ENCODE data around the gene AIPL1. TPM values are rescaled to one million over a fixed set of nuclear protein-coding genes. Genes with fewer than 3 reads are reported as not detected.

The AIPL1 gene
- total and polyA plus RNA-seq, 2 of the 4 experiments (the other 2 are of a cell fraction): not detected

GRCh38 chr17:6478486-6478885 is 43.6 kb upstream of the AIPL1 start:
- no TSS peak for BruUV-seq (replicated peaks)
- no peak overlapping the region for H2AK5ac ChIP-seq (ENCODE audit: low read depth, low read length)
- intact Hi-C loops (cut with micrococcal nuclease): no loop called here
- H3K18ac ChIP-seq (ENCODE audit: low read depth, low read length): no peak overlapping the region
- H3K23ac ChIP-seq (ENCODE audit: low read depth, low read length): no peak overlapping the region
- DNase-seq: no peak
- no peak overlapping the region for H3K4me2 ChIP-seq (ENCODE audit: low read depth, low read length)
- no peak overlapping the region for H3K4ac ChIP-seq (ENCODE audit: low read depth, low read length)
- H2AFZ ChIP-seq (replicated peaks; ENCODE audit: low read length, poor library complexity): no peak overlapping the region
- peak overlapping the region; percentile 18 for H2AK9ac ChIP-seq (replicated peaks; ENCODE audit: low read depth, low read length, poor library complexity)
- ChIA-PET POLR2A (ENCODE audit: unreplicated experiment) (no interaction called here), CTCF (no interaction called here)
- H3K9me1 ChIP-seq (ENCODE audit: insufficient read depth, low read length): no peaks in the 10 kb centered on the region
- H3K4me3 ChIP-seq (ENCODE audit: insufficient read depth, low read depth, low read length): no peak overlapping the region
- H2BK120ac ChIP-seq (ENCODE audit: low read depth, low read length): no peak overlapping the region
- H3K79me1 ChIP-seq (ENCODE audit: low read depth in 1 of 2, low read length in 2 of 2): no peaks in the 10 kb centered on the region
- no peaks in the 10 kb centered on the region for H3K36me3 ChIP-seq (ENCODE audit: control insufficient read depth, insufficient read depth, low read length)
- H2BK15ac ChIP-seq (ENCODE audit: low read depth, low read length): no peak overlapping the region
- H4K5ac ChIP-seq (ENCODE audit: low read depth, low read length): no peak overlapping the region
- peaks cover 12% of the 10 kb centered on the region for H3K27me3 ChIP-seq (ENCODE audit: control insufficient read depth, insufficient read depth, low read length)
- H2BK20ac ChIP-seq (ENCODE audit: low read depth, low read length): no peak overlapping the region
- no peak overlapping the region for H4K8ac ChIP-seq (ENCODE audit: low read depth in 2 of 2, low read length in 2 of 2)
- H3K14ac ChIP-seq (replicated peaks; ENCODE audit: low read depth, low read length): no peak overlapping the region
- 87% methylated on average over 3 of the region's 11 CpGs; no CpG with 5 or more reads in 1 of the 2 experiments for WGBS, 2 experiments (ENCODE audit: extremely low coverage in 2 of 2, insufficient read length in 1 of 2)
- H4K91ac ChIP-seq (ENCODE audit: insufficient read depth, low read depth, low read length): no peak overlapping the region
- H2BK5ac ChIP-seq (ENCODE audit: low read depth, low read length, poor library complexity, severe bottlenecking): no peak overlapping the region
- no peak for TF ChIP-seq RCOR1 (IDR thresholded peaks at IDR 0.05; ENCODE audit: insufficient replicate concordance, low read length)
- TF ChIP-seq, protein P1, sequence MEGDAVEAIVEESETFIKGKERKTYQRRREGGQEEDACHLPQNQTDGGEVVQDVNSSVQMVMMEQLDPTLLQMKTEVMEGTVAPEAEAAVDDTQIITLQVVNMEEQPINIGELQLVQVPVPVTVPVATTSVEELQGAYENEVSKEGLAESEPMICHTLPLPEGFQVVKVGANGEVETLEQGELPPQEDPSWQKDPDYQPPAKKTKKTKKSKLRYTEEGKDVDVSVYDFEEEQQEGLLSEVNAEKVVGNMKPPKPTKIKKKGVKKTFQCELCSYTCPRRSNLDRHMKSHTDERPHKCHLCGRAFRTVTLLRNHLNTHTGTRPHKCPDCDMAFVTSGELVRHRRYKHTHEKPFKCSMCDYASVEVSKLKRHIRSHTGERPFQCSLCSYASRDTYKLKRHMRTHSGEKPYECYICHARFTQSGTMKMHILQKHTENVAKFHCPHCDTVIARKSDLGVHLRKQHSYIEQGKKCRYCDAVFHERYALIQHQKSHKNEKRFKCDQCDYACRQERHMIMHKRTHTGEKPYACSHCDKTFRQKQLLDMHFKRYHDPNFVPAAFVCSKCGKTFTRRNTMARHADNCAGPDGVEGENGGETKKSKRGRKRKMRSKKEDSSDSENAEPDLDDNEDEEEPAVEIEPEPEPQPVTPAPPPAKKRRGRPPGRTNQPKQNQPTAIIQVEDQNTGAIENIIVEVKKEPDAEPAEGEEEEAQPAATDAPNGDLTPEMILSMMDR (conservative IDR thresholded peaks at IDR 0.05; ENCODE audit: low read depth, low read length): no peak
- TF ChIP-seq RFX5 (IDR thresholded peaks at IDR 0.05; ENCODE audit: low read depth, low read length): no peak
- TF ChIP-seq MXI1 (IDR thresholded peaks at IDR 0.05; ENCODE audit: borderline replicate concordance, low read depth, low read length): no peak
- TF ChIP-seq FOS (IDR thresholded peaks at IDR 0.05; ENCODE audit: low read depth, low read length): no peak
- TF ChIP-seq BHLHE40 (IDR thresholded peaks at IDR 0.05; ENCODE audit: low read depth, low read length): no peak
- no peak for TF ChIP-seq USF2 (IDR thresholded peaks at IDR 0.05; ENCODE audit: low read depth, low read length)
- TF ChIP-seq NFE2L2 (IDR thresholded peaks at IDR 0.05; ENCODE audit: low read depth, low read length): no peak
- no peak for TF ChIP-seq CHD1 (IDR thresholded peaks at IDR 0.05; ENCODE audit: low read depth, low read length)
- no peak for TF ChIP-seq MAZ (IDR thresholded peaks at IDR 0.05; ENCODE audit: borderline replicate concordance, low read depth, low read length)
- no peak for TF ChIP-seq SMC3 (IDR thresholded peaks at IDR 0.05; ENCODE audit: low read depth, low read length)
- TF ChIP-seq CEBPB (IDR thresholded peaks at IDR 0.05; ENCODE audit: low read depth, low read length): no peak
- no peak for TF ChIP-seq RAD21 (IDR thresholded peaks at IDR 0.05; ENCODE audit: low read length)
- no peak for TF ChIP-seq MAFK (IDR thresholded peaks at IDR 0.05; ENCODE audit: low read depth, low read length)
- TF ChIP-seq POLR2A (IDR thresholded peaks at IDR 0.05; ENCODE audit: low read depth, low read length): no peak
- TF ChIP-seq, protein P2, sequence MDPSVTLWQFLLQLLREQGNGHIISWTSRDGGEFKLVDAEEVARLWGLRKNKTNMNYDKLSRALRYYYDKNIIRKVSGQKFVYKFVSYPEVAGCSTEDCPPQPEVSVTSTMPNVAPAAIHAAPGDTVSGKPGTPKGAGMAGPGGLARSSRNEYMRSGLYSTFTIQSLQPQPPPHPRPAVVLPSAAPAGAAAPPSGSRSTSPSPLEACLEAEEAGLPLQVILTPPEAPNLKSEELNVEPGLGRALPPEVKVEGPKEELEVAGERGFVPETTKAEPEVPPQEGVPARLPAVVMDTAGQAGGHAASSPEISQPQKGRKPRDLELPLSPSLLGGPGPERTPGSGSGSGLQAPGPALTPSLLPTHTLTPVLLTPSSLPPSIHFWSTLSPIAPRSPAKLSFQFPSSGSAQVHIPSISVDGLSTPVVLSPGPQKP (IDR thresholded peaks at IDR 0.05; ENCODE audit: borderline replicate concordance, low read depth, low read length): no peak
- in situ Hi-C loops (cut with MboI; ENCODE audit: low sequenced_read_pairs): loop anchor here (10.0 kb wide), 1 partner anchor 166 kb away; the partner anchor contains the start of genes KIAA0753 and TXNDC17
- H3K27ac ChIP-seq (ENCODE audit: insufficient read depth, low read length): no peak overlapping the region
- H3K9me3 ChIP-seq (ENCODE audit: control insufficient read depth, insufficient read depth, low read length): no peaks in the 10 kb centered on the region
- H4K20me1 ChIP-seq (ENCODE audit: insufficient read depth, low read length): no peaks in the 10 kb centered on the region
- dilution Hi-C loops (cut with HindIII; ENCODE audit: low sequenced_read_pairs, unreplicated experiment): no loop called here
- H3K9ac ChIP-seq (ENCODE audit: low read depth, low read length): no peak overlapping the region
- H3K56ac ChIP-seq (ENCODE audit: extremely low read depth, insufficient read depth, low read length): no peak overlapping the region
- H3K4me1 ChIP-seq (ENCODE audit: control insufficient read depth, insufficient read depth, low read length): peaks cover 4% of the 10 kb centered on the region; the same call in 1 of the 2 replicates
- ATAC-seq (ENCODE audit: low read depth): no peak
